Gastroesophageal sphincter (tissue), 3 donors: ENCODE results near the gene KLHL1.

Experiments
- EP300 ChIP-seq: sonication (generic); formaldehyde crosslinking; IDR thresholded peaks from one replicate; pipeline ENCODE4 v1.6.1; 2017; ENCODE audit warnings: antibody characterized with exemption, mild to moderate bottlenecking
- POLR2AphosphoS5 ChIP-seq: sonication (generic); formaldehyde crosslinking; IDR thresholded peaks from one replicate; pipeline ENCODE4 v1.6.1; 2017; ENCODE audit warnings: antibody characterized with exemption
- TF ChIP-seq, protein P1 (sequence below), 4 experiments: fragments of 200-600 bp in 2 of 4; fragments of 450-650 bp in 2 of 4; sonication (generic) in 1 of 4; IDR thresholded peaks; one replicate each; pipeline ENCODE4 v1.5.1; 2017 to 2019; ENCODE audit warnings: antibody characterized with exemption in 4 of 4, mild to moderate bottlenecking in 2 of 4, moderate library complexity in 2 of 4

DNA sequence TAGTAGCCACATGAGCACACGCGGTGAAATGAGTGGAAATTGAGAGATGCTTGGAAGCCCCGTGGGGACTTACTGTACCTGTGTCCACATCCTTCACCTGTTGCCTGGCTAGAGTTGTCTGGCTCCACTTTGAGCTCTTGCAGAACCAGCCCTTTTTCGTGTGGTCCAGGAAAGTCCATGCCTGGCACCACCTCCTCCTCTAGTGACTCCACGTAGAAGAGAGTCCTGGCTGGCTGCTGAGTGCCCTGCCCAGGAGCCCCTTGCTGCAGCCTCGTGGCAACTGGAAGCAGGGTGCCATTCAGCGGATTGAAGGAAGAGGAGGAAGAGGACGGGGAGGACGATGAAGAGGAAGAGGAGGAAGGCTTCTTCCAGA, 1.1 kb downstream of the KLHL1 start:
- TF ChIP-seq, protein P1, sequence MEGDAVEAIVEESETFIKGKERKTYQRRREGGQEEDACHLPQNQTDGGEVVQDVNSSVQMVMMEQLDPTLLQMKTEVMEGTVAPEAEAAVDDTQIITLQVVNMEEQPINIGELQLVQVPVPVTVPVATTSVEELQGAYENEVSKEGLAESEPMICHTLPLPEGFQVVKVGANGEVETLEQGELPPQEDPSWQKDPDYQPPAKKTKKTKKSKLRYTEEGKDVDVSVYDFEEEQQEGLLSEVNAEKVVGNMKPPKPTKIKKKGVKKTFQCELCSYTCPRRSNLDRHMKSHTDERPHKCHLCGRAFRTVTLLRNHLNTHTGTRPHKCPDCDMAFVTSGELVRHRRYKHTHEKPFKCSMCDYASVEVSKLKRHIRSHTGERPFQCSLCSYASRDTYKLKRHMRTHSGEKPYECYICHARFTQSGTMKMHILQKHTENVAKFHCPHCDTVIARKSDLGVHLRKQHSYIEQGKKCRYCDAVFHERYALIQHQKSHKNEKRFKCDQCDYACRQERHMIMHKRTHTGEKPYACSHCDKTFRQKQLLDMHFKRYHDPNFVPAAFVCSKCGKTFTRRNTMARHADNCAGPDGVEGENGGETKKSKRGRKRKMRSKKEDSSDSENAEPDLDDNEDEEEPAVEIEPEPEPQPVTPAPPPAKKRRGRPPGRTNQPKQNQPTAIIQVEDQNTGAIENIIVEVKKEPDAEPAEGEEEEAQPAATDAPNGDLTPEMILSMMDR (IDR thresholded peaks at IDR 0.05): no peak
- no peak for TF ChIP-seq POLR2AphosphoS5
- no peak for TF ChIP-seq EP300
